Measurements from ENCODE around the gene ANKRD30B.

DNA sequence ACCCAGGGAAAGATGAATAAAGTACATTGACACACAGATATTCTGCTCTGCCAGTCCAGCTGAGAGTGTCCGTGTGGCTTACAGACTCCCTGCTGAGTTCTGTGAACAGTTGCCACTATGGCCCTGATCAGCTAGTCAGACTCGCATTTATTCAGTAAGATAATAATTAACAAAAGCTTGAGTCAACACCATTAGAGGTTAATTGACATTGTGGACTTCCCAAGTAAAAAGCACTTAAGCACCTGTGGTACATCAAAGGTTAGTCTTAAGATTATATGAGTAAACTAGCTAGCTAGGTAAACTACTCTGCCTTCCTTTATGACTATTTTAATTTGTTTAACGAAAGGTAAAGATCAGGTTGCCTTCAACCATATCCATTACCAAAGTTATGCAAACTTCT, 33.7 kb downstream of the ANKRD30B start:
- TF ChIP-seq, protein P1, sequence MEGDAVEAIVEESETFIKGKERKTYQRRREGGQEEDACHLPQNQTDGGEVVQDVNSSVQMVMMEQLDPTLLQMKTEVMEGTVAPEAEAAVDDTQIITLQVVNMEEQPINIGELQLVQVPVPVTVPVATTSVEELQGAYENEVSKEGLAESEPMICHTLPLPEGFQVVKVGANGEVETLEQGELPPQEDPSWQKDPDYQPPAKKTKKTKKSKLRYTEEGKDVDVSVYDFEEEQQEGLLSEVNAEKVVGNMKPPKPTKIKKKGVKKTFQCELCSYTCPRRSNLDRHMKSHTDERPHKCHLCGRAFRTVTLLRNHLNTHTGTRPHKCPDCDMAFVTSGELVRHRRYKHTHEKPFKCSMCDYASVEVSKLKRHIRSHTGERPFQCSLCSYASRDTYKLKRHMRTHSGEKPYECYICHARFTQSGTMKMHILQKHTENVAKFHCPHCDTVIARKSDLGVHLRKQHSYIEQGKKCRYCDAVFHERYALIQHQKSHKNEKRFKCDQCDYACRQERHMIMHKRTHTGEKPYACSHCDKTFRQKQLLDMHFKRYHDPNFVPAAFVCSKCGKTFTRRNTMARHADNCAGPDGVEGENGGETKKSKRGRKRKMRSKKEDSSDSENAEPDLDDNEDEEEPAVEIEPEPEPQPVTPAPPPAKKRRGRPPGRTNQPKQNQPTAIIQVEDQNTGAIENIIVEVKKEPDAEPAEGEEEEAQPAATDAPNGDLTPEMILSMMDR (IDR thresholded peaks at IDR 0.05): no peak
- no peak for TF ChIP-seq POLR2A (IDR thresholded peaks at IDR 0.05)

Measured in thyroid gland (tissue), 4 donors.